NCI-H2107 treated with DMSO at 0.1 percent for 48 hours (cell line): Measurements from ENCODE around the gene SLU7.
"Not testable (repeated sequence)": the region's sequence is repeated elsewhere in the genome, so short reads cannot be mapped to it uniquely, and the experiment has no call there.

Experiments
- DNase-seq: peaks from one replicate; lab custom pipeline; 2025; ENCODE audit not compliant: unreplicated experiment; lab: John Stamatoyannopoulos, UW

Gene SLU7

DNA sequence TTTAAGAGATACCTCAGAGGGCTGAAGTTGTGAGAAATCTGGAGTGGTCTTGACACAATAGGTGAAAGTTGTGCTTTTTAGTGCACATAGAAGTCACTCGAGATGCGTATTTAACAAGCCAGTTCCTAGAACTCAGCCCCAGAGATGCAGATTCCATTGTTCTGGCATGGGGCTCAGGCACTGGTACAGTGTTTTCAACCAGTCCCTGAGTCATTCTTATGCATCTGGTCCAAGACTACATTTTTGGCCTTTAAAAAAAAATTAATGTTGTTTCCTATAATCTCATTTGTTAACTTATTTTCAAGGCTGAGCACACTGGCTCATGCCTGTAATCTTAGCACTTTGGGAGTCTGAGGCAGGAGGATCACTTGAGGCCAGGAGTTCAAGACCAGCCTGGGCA is 32.4 kb upstream of the SLU7 start:
- DNase-seq, result no peak

DNA sequence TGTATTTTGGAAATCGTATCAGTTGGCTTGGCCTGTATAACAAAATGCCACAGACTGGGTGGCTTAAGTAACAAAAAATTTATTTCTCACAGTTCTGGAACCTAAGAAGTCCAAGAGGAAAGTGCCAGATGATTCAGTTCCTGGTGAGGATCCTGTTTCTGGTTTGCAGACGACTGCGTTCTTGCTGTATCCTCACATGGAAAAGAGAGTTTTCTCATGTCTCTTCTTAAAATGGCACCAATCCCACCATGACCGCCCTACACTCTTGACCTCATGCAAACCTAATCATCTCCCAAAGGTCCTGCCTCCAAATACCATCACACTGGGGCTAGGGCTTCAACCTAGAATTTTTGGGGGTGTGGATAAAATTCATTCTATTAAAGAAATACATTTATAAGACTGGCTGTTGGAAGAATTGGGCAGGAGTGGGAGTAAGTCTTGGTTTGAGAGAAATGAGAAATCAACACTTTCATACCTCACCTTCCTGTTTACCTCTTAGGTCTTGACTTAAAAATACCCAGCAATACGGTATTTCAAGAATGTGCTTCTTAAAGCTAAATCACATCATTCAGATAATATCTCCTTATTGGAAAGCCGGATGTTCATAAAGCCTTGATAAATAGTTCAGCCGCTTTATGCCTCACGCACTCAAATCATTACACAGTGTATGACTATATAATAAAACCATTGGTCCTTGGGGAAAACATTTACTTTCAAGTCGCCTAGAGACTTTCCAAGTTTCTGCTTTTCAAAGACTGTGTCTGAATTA is 31.5 kb upstream of the SLU7 start:
- DNase-seq, result no peak

- DNase-seq, result no peak
These were observed 30.6 kb upstream of the SLU7 start for GRCh38 chr5:160449458-160449857.

GRCh38 chr5:160448886-160449285 is 30.0 kb upstream of the SLU7 start:
- DNase-seq, result no peak

GRCh38 chr5:160445751-160446150 is 26.9 kb upstream of the SLU7 start:
- no peak for DNase-seq

DNA sequence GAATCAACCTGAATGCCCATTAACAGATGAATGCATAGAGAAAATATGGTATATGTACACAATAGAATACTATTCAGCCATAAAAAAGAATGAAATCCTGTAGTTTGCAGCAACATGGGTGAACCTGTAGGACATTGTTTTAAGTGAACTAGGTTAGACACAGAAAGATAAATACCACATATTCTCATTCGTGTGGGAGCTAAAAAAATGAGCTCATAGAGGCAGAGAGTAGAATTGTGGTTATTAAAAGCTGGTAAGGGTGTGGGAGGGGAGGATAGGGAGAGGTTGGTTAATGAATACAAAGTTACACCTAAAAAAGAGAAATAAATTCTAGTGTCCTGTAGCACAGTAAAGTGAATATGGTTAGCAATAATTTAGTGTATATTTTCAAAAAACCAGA is 26.3 kb upstream of the SLU7 start:
- no peak for DNase-seq

GRCh38 chr5:160444407-160444806 is 25.5 kb upstream of the SLU7 start:
- no peak for DNase-seq

GRCh38 chr5:160442824-160443431 is 24.0 kb upstream of the SLU7 start:
- DNase-seq, result no peak

DNA sequence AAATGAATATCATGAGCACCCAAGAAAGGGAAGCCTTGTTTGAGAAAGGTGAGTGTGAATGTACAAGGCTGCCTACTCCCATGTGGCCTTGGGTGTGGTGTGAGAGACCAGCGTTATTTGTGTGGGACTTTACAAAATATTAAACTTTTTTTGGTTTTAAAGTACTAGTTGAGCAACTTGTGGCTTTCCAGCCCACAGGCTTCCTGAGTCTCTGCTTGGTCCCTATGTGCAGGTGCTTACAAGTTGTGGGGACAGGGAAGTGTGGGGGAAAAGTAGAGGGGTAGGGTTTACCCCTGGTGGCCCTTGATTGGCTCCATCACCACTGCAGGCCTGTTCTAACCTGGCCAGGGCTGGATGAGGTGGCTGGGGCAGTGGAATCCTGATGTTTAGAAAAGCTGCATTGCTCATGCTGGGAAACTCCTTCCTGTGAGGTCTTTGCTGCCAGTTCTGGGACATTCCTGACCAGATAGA is 22.5 kb upstream of the SLU7 start:
- DNase-seq, result no peak

DNA sequence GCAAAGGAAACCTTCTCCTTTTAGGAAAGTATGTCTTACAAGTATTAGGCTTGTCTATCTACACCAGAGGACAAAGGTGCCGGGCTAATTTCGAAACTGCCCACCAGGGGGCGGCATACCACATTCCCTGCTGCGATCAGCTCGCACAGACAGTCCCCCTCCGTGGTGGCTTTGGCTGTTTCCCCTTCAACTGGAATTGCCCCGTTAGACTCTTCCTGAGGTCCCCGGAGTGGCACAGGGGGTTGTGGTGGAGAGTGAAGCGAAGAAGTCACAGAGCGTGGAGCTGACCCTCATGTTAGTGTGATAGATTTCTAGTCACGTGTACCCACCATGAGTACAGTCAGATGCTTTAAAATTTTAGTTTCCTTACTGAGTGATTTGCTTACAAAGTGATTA is 20.3 kb upstream of the SLU7 start:
- peak; percentile 53 for DNase-seq

- DNase-seq, result peak; percentile 53
These were observed 19.7 kb upstream of the SLU7 start for GRCh38 chr5:160438316-160439204.

DNA sequence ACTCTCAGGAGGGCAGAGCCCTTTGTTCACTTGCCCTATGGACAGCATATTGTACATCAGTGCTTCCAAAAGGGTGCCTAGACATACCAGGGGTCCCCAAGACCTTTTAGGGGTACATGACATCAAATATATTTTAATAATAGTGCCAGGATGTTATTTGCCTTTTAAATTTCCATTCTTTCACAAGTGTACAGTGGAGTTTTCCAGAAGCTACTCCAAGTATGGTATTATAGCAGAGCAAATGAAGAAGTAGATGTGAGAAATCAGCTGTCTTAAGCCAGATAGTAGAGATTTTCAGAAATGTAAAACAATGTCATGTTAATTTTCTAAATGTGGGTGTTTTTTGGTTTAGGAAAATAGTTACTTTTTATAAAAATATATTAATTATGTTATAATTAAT is 18.4 kb upstream of the SLU7 start:
- DNase-seq, result no peak

- DNase-seq, result not testable (repeated sequence)
These were observed 17.8 kb upstream of the SLU7 start for GRCh38 chr5:160436661-160437060.

GRCh38 chr5:160436017-160436416 is 17.1 kb upstream of the SLU7 start:
- no peak for DNase-seq

GRCh38 chr5:160435532-160435931 is 16.7 kb upstream of the SLU7 start:
- no peak for DNase-seq

- DNase-seq, result peak; percentile 36
These were observed 15.2 kb upstream of the SLU7 start for GRCh38 chr5:160434022-160434531.

GRCh38 chr5:160432787-160433186 is 13.9 kb upstream of the SLU7 start:
- no peak for DNase-seq

DNA sequence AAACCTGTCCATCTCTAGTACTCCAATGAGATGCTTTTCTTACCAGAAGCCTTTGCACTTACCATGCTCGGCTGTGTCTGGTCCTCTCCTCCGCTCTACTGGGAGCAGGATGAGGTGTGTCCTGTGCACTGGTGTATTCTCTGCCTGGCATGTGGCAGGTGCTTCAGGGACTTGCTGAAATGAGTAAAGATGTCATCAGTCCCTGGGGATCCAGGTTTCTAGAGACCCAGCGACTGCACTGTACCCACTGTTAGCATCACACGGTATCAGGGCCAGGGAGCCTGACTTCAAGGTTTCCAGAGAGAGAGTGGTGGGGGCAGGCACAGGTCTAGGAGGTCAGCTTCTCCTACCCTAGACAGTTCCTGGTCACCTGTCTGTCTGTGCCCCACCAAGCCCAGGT is 13.3 kb upstream of the SLU7 start:
- DNase-seq, result peak; percentile 11

DNA sequence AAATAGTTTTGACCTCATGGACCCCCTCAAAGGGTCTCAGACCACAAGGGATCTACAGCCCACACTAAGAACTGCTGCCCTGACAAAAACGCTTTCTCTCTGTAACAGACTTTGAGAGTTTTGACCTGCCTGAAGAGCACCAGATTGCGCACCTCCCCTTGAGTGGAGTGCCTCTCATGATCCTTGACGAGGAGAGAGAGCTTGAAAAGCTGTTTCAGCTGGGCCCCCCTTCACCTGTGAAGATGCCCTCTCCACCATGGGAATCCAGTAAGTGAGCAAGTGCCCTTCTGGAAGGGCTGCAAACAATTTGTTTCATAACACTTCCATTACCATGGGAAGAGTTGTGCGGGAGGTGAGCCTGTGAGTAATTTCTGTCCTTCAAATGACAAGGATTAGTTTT is 8.7 kb upstream of the SLU7 start:
- DNase-seq, result no peak

GRCh38 chr5:160423099-160423498 is 4.2 kb upstream of the SLU7 start:
- DNase-seq, result peak; percentile 76

DNA sequence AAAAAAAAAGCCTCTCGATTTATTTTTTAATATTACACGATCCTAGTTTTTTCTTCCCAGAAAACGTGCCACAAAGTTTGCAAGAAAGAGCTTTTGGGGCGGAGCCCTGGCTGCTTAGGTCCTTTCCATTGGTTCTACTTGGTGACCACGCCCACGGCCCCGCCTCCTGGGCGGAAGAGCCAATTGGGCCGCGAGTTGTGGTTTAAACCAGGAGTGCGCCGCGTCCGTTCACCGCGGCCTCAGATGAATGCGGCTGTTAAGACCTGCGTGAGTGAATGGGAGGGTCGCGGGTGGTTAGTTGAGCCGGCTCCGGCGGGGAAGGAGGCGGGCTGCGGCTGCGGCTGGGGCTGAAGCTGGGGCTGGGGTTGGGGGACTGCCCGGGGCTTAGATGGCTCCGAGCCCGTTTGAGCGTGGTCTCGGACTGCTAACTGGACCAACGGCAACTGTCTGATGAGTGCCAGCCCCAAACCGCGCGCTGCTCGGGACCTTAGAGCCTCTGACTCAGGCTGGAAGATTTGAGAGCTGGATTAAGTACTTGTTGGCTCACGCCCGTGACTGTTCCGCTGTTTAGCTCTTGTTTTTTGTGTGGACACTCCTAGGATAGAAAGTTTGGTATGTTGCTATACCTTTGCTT is 2.9 kb upstream of the SLU7 start, which contains the start of gene PTTG1:
TSS of gene PTTG1 (plus strand) at position 231 of the 634 bp plus-strand sequence. CDS start 458 bp downstream, outside the sequence.
- DNase-seq, result peak; percentile 79
